GM19193 (cell line): ENCODE data around the gene NSDHL.

Experiments
- POLR2A ChIP-seq: IDR thresholded peaks from 4 replicates; pipeline ENCODE4 v1.6.1; 2011; ENCODE audit not compliant: insufficient read depth, insufficient read length; ENCODE audit errors: extremely low read depth

Gene NSDHL

GRCh38 chrX:152872522-152872921 lies 41.7 kb downstream of the NSDHL start:
- TF ChIP-seq POLR2A = no peak

DNA sequence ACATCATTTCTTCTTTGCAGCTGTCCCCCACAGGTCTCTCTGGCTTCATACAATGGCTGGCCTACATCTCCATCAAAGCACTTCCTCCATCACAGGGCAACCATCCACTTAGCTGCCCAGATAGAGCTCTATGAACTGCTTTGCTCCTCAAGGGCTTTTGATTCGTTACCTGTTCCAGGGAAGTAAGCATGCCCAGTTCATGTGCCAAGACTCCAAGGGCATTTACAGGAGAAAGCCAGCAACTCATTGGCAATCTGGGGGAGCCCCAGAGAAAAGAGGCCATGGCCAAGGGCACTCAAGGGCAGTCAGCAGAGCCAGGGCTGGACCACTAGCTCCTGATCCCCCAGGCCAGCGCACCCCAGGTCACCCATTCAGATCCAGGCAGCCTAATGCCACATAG lies 42.5 kb downstream of the NSDHL start:
- no peak for TF ChIP-seq POLR2A

DNA sequence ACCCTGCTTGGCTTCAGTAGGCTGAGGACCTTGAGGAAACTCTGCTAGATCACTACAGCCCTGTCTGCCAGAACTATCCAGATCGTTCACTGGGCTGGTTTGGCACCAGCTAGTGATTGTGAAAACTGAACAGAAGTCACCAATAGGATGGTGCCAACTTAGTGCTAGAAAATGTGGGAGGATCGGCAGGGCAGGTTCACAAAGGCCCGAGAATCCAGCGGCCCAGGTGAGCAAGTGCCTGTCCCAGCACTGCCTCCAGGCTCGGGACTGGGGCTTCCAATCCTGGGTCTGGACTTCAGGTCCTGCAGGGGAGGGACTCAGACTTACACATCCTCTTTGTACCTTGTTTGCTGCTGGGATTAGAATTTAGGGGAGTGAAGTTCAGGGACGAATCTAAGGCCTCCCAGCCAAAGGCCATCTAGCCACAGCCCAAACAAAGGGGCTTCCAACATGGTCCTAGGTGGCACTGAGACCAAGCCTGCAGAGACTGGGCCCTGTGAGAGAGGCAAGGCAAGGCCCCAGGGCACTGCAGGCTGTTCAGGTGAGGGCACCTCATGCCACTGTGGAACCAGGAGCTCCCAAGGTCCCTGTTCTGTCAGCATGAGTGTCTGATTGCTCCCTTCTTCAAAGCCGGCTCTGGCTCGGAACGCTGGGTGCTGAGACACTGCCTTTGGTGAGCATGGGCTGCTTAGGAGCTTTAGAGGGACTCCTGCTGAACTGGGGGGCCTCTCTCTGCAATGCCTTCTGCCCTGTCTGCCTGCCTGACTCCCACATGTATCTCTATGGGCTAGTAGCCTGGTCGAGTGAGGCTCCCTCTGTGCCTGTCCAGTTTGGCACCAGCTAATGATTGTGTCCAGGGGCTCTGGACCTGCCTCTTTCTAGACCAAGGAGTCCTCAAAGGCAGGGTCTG lies 46.3 kb downstream of the NSDHL start:
- no peak for TF ChIP-seq POLR2A

DNA sequence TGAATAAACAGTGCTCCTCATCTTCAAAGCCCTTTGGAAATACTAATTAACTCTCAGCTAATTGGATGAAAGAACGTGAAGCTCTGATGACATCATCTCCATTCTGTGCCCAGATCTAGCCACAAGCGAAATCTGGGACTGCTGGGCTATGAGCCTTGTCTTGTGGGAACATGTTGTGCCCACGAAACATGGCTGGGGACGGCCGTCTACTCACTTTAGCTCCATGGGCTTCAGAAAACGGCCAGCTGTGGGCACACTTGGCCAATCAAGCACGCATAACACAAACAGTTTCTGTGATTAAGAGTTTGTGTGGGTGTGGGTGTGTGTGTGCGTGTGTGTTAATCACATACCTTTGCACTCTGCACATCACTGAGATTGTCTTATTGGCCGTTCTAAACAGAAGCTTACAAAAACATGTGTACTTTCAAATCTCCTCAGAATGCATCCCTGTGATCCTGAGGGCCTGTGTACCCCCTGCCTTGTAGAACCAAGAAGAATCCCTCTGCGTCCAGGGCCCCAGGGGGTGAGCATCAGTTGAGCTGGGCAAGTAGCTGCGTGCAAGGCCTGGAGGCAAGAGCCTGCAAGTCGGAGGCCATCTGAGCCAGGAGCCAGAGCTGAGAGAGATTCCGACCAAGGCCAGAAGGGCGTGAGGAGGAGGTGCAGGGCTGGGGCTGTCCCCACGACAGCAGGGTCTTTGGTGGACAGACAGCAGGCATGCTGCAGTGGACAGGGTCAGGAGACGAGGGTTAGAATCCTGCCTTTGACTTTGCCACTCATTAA lies 48.3 kb downstream of the NSDHL start:
- TF ChIP-seq POLR2A = no peak

GRCh38 chrX:152881289-152881688 lies 50.4 kb downstream of the NSDHL start:
- no peak for TF ChIP-seq POLR2A

DNA sequence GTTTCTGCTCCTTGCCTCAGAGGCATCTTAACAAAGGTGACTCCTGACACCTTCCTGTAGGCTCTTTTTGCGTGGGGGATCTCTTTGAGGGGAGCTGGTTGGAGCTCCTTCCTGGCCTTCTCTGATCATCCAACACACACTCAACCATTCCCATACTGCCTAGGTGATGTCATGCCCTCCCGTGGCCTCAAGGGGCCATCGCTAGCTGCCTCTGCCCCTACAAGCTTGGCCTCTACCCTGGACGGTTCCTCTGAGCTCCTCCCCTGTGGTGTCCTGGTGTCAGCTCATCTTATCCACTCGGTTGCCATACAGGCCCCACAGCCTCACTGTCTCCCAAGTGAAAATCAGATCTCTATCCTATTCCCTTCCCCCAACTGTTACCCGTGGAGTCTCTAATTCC lies 53.3 kb downstream of the NSDHL start:
- no peak for TF ChIP-seq POLR2A

GRCh38 chrX:152886716-152887115 lies 55.9 kb downstream of the NSDHL start:
- TF ChIP-seq POLR2A = no peak

GRCh38 chrX:152892499-152892898 lies 61.6 kb downstream of the NSDHL start:
- TF ChIP-seq POLR2A = no peak

DNA sequence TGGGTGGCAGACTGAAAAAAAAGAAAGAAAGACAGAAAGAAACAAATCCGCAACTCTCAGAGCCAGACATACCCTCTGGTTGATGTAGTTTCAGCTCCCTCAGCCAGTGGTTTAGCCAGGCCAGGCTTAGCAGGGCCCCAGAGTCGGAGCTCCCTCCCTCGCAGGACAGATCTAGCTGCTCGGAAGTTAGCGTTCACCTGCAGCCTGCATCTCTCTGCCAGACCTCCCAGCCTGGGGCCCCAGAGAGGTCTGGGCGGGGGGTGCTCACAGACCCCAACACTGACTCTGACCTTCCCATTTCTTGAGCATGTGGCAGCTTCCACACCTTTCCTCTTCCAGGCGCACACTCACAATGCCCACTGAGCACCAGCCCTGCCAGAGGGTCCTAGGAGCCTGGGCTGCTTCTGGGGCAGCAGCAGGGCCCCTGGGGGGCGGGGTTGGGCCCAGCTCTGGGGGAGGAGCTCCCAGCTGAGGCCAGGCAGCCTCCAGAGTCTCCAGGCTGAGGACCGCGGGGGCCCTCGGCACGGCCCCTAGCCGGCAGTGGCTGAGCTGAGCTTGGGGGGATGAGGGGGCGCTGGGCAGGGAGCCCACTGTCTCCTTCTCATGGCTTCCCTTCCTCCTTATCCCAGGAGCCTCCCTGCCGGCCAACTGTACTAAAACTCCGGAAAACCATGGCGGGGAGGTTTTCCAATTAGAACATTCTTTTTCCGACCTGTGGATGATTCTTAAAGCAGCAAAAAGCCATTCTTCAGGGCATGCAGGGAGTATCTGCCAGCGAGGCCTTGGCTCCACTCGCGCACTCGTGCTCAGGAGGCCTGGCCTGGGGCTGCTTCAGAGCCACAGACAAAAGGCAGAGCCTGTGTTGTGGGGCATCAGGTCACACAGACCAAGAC lies 62.4 kb downstream of the NSDHL start:
- TF ChIP-seq POLR2A = no peak

DNA sequence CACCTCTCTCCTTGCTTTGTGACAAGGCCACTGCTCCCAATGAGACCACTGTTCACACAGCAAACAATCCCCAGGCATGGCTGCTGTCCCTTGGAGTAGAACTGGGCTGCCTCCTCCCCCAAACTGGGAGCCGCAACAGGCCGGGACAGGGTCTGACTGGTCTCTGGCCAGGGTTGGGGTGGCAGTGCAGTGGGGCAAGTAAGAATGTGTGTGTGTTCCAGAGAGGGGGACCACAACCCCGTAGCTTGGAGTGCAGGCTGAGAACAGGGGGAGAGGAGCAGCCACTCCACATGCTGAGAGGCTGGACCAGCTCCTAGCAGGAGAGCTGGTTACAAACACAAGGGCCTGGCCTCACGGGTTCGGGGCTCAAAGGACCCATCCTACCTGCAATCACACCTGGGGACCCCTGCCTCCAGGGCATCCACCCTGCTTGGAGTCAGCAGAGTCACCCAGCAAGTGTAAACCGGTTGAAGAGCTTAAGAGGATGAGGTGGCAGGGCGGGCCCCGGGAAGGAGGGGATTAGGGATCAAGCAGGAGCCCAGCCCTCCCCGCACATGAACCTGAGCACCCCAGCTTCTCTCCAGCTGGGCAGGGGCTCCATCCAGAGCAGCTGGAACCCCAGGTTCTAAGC lies 63.2 kb downstream of the NSDHL start:
- no peak for TF ChIP-seq POLR2A

- TF ChIP-seq POLR2A = no peak
Observed at GRCh38 chrX:152895121-152895520, 64.3 kb downstream of the NSDHL start.

- no peak for TF ChIP-seq POLR2A
Observed at GRCh38 chrX:152895724-152896420, 65.0 kb downstream of the NSDHL start.

GRCh38 chrX:152896450-152896849 lies 65.6 kb downstream of the NSDHL start:
- TF ChIP-seq POLR2A = no peak

DNA sequence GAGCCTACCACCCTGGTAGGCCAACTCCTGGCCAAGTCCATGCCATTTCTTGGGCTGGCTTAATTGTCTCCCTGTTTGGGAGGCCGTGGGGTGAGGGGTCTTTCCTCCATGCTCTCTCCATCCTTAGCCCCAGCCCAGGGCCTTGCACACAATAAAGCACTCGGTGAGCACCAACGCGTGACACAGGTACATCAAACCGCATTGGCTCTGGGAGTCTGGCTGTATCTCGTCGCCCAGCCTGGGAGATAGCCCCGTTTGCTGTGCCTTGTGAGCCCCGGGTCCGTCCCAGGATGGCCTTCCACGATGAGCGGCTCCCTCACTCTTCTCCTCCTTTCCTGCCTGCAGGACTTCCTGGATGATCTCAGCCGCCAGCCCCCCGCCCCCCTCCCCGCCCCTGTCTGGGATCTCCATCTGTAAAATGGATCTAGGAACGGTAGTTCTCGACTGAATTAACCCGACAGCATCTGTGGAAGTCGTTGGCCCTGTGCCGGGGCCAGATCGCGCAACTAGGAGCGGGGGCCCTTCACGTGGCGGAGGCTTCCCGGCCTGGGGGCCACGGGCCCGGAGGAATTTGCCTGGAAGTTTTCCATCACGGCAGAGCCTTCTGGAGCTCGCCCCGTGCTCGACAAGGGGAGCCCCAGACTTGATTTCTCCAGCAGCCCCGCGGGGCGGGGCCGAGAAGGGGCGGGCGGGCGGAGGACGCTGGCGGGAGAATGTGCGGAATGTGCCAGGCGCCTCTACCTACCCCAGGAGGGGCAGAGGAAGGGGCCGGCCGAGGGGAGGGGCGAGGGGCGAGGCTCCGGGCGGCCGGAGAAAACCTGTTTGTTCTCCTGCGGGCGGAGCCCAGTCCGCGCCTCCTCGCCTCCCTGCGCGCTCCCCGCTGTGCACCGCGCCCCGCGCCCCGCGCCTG lies 66.6 kb downstream of the NSDHL start, which contains the start of gene ZNF185:
Gene ZNF185, plus strand, starts transcription at position 846 of the 910 bp plus-strand sequence. CDS start 16,423 bp downstream, outside the sequence.
- TF ChIP-seq POLR2A = no peak
